Subcutaneous adipose tissue (tissue), 4 donors: ENCODE measurements around the gene KRT6C. TPM values are rescaled to one million over a fixed set of nuclear protein-coding genes. Genes with fewer than 3 reads are reported as not detected.

ENCODE experiments used
- total RNA-seq, 4 donors: library from RNA; depleted of rRNA; stranded (reverse); fragments of >200 nt; gene quantifications; one replicate each; pipeline ENCODE4 v1.1.0, GENCODE V29; 2016
- TF ChIP-seq, protein P1 (sequence below): fragments of 450-650 bp; IDR thresholded peaks from one replicate; pipeline ENCODE4 v1.5.1; 2016; ENCODE audit warnings: low read depth, mild to moderate bottlenecking, control low read depth, antibody characterized with exemption, moderate library complexity

KRT6C gene
- total RNA-seq, 4 donors from 2014 or later, result not detected

DNA sequence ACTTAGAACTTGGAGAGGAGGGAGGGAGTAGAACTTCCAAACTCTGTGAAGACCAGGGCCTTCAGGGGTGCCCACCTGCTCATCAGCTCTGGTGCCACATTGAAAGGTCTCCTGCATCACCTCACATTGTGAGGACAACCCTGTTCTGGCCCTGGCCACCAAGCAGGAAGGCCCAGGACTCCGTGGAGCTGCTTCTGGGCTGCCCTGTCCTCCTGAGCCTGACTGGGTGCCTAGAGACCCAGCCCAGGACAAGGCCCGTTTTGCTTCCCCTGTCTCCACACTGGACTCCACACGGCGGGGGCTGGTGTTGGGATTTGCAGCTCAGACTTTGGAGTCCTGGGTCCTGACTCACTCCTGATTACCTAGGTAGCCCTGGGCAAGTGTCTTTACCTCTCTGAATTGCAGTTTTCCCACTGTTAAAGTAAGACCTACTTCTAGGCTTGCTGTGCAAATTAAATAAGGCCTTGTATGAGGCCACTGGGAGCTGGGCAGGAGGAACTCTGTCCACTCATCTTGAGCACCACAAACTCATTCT lies 55.0 kb downstream of the KRT6C start:
- TF ChIP-seq, protein P1, sequence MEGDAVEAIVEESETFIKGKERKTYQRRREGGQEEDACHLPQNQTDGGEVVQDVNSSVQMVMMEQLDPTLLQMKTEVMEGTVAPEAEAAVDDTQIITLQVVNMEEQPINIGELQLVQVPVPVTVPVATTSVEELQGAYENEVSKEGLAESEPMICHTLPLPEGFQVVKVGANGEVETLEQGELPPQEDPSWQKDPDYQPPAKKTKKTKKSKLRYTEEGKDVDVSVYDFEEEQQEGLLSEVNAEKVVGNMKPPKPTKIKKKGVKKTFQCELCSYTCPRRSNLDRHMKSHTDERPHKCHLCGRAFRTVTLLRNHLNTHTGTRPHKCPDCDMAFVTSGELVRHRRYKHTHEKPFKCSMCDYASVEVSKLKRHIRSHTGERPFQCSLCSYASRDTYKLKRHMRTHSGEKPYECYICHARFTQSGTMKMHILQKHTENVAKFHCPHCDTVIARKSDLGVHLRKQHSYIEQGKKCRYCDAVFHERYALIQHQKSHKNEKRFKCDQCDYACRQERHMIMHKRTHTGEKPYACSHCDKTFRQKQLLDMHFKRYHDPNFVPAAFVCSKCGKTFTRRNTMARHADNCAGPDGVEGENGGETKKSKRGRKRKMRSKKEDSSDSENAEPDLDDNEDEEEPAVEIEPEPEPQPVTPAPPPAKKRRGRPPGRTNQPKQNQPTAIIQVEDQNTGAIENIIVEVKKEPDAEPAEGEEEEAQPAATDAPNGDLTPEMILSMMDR, result no peak

Other genes starting within 250 kb of the KRT6C start
- gene KRT7, start 240.6 kb downstream of the KRT6C start, total RNA-seq, result 1 to 10 TPM; 2.4 to 4.0 (median 3.7) TPM
- under 1 TPM in 1 of 4 donors, not detected in 3; 0.34 TPM for gene KRT86, start 199.2 kb downstream of the KRT6C start, total RNA-seq
- not detected for gene KRT81, start 182.3 kb downstream of the KRT6C start, total RNA-seq
- not detected for gene KRT83, start 152.4 kb downstream of the KRT6C start, total RNA-seq
- gene KRT85, start 106.3 kb downstream of the KRT6C start, total RNA-seq, result not detected
- gene KRT84, start 88.2 kb downstream of the KRT6C start, total RNA-seq, result not detected
- gene KRT82, start 67.5 kb downstream of the KRT6C start, total RNA-seq, result not detected
- not detected for gene KRT75, start 39.4 kb downstream of the KRT6C start, total RNA-seq
- gene KRT6B, start 21.7 kb downstream of the KRT6C start, total RNA-seq, result not detected
- under 1 TPM in 1 of 4 donors, not detected in 3; 0.98 TPM for gene KRT6A, start 19.5 kb upstream of the KRT6C start, total RNA-seq
- gene KRT5, start 46.6 kb upstream of the KRT6C start, total RNA-seq, result 1 to 10 TPM in 1 of 4 donors, under 1 TPM in 2, not detected in 1; 0.33 to 1.3 (median 0.88) TPM
- not detected for gene KRT71, start 79.3 kb upstream of the KRT6C start, total RNA-seq
- not detected for gene KRT74, start 100.0 kb upstream of the KRT6C start, total RNA-seq
- gene KRT72, start 127.7 kb upstream of the KRT6C start, total RNA-seq, result not detected
- not detected for gene KRT73, start 144.8 kb upstream of the KRT6C start, total RNA-seq
- gene KRT2, start 178.4 kb upstream of the KRT6C start, total RNA-seq, result not detected
- gene KRT1, start 206.6 kb upstream of the KRT6C start, total RNA-seq, result under 1 TPM in 1 of 4 donors, not detected in 3; 0.38 TPM
- 1 to 10 TPM in 1 of 4 donors, under 1 TPM in 1, not detected in 2; 0.17 to 1.5 TPM for gene KRT77, start 229.7 kb upstream of the KRT6C start, total RNA-seq